NCI-H2107 (cell line): Measurements from ENCODE around the gene TAOK1.
A peak's percentile ranks its signal among the peaks of the same experiment; 100 is the strongest.
"Not testable (repeated sequence)": the region's sequence is repeated elsewhere in the genome, so short reads cannot be mapped to it uniquely, and the experiment has no call there.

Source experiments
- DNase-seq: peaks from one replicate; lab custom pipeline; 2025; lab: John Stamatoyannopoulos, UW

TAOK1 gene

DNA sequence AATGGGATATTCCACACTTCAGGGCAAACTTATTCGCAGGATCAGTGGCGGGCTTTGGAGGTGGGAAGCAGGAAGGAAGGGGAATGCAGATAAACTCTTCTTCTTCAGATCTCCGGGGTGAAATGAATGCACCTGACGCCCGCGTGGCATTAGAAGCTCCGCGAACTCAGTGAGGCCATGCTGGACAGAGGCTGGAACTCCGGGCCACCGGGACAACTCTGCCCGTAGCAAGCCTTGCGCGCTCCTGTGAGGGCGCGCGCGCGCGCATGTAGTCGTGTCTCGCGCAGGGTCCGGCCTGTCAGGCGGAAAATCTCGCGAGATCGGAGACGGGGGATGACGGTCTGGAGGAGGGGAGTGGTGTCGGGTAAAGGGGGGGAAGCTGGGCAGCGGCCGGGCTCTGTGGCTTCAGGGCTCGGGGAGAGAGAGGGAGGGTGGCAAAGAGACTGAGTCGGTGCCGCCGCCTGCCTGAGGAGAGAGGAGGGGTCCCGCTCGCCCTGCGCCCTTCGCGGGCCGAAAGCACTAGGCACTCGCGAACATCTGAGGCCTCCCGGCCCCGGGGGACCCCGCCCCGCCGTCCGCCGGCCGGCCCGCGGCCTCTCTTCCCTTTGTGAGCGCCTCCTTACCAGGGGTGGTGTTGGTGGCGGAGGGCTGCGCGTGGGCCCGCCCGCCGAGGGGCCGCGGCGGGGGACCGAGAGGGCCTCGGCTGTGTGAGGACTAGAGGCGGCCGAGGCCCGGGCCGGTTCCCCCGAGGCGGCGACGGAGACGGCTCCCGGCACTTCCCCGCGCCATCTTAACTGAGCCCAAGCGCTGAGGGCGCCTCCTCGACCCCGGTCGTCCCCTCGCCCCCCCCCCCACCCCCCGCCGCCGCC is at the start of gene TAOK1:
TSS of gene TAOK1 (plus strand) at position 382 of the 869 bp plus-strand sequence. CDS start 61,186 bp downstream, outside the sequence.
- peak; percentile 96 for DNase-seq

DNA sequence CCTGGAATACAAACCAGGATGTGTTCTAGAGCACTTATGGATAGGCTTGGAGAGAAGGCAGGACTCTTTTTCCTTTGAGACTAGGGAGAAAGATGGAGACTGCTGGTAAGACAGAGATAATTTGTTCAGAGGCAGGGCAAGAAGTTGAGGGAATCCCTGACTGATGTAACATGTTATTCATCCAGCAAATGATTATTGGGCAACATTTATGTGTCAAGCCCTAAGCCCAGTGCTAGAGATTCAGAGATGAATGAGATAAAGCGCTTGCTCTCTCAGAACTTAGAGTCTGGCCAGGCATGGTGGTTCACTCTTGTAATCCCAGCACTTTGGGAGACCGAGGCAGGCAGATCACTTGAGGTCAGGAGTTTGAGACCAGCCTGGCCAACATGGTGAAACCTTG is 48.4 kb upstream of the TAOK1 start:
- DNase-seq = no peak

DNA sequence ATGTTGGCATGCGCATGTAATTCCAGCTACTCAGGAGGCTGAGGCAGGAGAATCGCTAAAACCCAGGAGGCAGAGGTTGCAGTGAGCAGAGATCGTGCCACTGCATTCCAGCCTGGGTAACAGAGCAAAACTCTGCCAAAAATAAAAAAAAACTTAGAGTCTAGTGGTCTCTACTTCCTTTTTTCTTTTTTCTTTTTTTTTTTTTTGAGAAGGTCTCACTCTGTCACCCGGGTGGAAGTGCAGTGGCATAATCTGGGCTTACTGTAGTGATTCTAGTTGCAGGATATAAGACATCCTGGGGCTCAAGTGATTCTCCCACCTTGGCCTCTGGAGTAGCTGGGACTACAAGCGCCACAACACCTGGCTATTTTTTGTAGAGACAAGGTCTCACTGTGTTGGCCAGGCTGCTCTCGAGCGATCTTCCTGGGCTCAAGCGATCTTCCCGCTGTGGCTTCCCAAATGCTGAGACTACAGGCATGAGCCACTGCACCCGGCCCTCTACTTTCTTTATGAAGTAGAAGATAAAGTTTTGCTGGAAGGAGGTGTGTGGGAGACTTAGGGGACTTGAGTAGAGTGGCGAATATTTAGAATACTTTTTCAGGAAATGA is 47.9 kb upstream of the TAOK1 start:
- DNase-seq = no peak

DNA sequence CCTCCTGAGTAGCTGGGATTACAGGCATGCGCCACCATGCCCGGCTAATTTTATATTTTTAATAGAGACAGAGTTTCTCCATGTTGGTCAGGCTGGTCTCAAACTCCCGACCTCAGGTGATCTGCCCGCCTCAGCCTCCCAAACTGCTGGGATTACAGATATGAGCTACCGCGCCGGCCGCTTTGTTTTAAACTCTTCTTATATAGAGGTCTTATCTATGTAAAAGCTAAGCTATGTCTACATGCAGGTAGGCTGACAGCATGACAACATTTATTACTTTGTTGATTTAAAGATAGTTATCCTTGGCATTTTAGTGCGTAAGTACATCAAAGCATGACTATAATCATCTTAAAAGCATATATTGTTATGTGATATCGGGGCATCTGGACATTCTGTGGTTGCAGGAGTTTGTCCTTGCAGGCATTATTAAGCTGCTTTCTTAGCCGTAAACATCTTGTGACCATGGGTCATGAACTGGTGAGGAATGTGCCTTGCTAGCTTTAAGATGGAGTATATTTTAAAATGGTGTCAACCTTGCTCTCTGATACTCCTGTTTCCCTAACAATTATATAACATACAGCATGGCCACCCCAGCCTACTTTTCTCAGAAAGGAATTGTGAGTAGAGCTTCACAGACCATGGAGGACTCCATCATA is 45.8 kb upstream of the TAOK1 start:
- DNase-seq = no peak

DNA sequence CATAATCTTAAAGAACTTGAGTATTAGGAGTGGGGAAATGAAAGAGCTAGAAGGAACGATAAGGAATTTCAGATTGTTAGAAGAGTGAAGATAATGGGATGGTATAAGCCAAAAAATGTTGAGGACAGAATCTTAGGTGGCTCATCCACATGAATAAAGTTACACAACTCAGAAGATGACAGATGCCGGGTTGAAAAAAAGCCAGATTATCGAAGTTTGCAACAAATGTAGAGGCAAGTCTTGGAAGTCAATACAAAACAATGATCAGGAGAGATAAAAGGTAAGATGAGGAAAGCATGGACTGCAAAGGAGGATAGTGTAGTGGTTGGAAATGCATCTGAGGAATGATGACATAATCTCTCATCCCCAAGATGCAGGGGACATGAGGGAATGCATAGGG is 45.1 kb upstream of the TAOK1 start:
- no peak for DNase-seq

DNA sequence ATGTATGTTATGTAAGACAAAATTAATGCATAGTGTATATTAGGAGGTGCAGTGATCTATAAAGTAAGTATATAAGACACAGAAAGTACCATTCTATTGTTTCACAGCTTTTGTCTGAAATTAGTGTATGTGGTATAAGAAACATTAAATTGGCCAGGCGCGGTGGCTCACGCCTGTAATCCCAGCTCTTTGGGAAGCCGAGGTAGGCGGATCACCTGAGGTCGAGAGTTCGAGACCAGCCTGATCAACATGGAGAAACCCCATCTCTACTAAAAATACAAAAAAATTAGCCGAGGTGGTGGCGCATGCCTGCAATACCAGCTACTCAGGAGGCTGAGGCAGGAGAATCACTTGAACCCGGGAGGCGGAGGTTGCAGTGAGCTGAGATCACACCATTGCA is 44.7 kb upstream of the TAOK1 start:
- not testable (repeated sequence) for DNase-seq

DNA sequence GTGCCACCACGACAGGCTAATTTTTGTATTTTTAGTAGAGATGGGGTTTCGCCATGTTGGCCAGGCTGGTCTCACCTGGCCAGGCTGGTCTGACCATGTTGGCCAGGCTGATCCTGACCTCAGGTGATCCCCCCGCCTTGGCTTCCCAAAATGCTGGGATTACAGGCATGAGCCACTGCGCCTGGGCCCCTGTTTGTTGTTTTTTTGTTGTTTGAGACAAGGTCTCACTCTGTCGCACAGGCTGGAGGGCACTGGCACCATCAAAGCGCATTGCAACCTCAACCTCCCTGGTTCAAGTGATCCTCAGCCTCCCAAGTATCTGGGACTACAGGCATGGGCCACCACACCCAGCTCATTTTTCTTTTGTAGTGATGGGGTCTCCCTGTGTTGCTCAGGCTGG is 43.7 kb upstream of the TAOK1 start:
- no peak for DNase-seq

DNA sequence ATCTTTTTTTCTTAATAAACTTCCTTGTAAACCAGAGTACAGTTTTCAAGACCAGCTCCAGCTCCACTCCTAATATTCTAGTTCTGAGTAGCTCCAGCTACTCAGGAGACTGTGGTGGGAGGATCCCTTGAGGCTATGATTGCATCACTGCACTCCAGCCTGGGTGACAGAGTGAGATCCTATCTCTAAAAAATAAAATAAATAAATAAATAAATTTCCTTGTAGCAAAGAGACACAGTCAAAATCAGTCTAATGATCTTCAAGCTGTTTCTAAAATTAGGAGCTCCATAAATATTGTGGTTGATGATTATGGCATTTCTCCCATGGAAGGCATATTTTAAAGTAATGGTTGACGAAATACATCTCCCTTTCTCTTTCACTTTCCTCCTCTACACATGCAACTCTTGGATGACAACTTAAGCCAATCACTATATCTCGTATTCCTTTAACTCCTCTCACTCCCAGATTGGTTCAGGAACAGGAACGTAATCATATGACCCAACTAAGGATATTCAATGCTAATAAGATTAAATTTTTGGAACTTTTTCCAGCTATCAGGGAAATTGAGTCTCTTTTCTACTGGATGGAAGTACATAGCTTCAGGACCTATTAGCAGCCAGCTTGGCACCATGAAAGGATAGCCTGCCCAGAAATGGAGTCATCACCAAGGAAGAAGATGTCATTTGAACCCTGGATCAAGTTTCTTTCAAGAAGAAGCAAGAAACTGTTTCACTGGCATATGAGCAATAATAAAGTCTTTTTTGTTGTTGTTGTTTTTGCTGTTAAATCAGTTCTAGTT is 42.1 kb upstream of the TAOK1 start:
- DNase-seq = no peak

DNA sequence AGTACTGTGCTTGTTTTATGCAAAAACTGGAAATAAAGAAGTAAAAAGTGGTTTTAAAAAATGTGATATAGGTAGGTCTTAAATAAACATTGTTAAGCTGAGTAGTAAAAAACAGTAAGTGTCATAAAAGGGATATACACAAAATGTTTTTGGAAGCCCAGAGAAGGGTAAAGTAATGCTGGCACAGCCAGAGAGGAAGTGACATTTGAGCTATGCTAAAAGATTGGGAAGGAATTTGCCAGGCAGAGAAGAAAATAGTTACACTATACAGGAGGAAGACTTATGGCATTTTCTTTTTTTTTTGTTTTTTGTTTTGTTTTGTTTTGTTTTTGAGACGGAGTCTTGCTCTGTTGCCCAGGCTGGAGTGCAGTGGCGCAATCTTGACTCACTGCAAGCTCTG is 40.8 kb upstream of the TAOK1 start:
- DNase-seq = no peak

DNA sequence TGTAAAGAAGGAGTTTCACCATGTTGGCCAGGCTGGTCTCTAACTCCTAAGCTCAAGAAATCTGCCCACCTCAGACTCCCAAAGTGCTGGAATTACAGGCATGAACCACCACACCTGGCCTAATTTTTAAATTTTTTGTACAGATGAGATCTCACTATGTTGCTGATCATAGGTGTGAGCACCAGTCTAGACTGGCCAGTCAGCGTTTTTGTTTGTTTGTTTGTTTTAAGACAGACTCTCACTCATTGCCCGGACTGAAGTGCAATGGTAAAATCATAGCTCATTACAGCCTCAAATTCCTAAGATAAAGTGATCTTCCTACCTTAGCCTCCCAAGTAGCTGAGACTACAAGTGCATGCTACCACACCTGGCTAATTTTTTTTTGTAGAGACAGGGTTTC is 38.0 kb upstream of the TAOK1 start:
- no peak for DNase-seq

DNA sequence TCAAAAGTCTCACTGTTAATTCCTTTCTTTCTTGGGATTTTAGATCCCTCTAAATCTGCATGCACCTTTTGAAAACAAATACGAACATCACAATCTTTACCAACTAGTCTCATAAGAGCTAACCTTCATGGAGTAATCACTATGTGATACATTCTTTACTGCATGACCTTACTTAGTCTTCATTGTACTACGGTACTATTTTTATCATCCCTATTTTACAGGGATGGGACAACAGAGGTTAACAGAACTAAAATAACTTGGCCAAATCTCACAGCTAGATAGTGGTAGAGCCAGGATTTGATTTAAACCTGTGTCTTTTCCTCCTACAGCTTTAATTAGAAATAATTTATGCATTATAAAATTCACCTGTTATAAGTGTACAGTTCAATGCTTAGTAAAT is 32.9 kb upstream of the TAOK1 start:
- DNase-seq = no peak

DNA sequence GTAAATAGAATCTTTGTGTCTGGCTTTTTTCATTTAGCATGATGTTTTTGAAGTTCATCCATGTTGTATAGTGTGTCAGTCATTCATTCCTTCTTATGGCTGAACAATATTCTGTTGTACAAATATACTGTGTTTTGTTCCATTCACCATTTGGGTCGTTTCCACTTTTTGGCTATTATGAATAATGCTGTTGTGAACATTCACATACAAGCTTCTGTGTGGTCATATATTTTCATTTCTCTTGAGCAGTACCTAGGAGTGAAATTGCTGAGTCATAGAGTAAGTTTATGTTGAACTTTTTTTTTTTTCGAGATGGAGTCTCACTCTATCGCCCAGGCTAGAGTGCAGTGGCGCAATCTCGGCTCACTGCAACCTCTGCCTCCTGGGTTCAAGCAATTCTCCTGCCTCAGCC is 32.3 kb upstream of the TAOK1 start:
- DNase-seq = no peak

DNA sequence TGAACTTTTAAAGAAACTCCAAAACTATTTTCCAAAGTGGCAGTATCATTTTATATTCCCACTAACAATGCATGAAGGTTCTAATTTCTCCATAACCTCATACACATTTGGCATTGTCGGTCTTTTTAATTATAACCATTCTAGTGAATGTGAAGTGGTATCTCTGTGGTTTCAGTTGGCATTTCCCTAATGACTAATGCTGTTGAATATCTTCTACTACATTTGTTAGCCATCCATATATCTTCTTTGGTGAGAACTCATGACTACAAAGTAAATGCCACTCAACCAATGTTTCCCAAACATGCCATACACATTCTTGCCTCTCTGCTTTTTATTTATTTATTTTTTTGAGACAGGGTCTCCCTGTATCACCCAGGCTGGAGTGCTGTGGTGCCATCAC is 31.7 kb upstream of the TAOK1 start:
- no peak for DNase-seq

DNA sequence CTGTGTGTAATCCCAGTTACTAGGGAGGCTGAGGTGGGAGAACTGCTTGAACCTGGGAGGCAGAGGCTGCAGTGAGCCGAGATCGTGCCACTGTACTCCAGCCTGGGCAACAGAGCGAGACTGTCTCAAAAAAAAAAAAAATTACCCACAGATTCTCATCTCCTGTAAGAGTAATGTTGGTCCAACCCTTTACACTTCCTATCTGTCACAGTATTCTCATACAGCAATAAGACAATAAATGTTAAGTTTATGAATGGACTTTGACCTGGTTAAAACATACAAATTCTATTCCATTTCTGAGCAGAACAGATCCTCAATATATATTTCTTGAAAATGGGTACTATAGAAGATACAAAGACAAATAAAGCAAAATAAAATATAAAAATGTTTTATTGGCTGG is 30.4 kb upstream of the TAOK1 start:
- no peak for DNase-seq

DNA sequence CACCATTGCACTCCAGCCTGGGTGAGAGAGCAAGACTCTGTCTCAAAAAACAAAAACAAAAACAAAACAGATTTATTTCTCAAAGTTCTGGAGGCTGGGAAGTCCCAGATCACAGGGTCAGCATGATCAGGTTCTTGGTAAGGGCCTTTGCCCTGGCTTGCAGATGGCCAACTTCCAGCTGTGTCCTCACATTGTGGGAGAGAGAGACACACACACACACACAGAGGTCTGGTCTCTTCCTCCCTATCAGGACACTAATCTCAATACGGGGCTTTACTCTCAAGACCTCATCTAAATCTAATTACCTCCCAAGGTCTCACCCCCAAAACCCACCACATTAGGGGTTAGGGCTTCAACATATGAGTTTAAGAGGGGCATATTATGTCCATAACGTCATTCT is 26.4 kb upstream of the TAOK1 start:
- no peak for DNase-seq

DNA sequence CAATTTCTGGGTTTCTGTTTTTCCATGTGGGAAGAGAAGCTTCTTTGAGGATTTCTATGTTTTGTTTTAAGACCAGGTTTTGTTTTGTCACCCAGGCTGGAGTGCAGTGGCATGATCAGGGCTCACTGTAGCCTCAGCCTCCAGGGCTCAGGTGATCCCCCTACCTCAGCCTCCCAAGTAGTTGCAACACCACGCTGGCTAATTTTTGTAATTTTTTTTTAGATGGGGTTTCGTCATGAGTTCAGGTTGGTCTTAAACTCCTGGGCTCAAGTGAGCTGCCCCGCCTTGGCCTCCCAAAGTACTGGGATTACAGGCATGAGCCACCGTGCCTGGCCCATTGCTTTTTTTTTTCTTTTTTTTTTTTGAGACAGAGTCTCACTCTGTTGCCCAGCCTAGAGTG is 25.5 kb upstream of the TAOK1 start:
- DNase-seq = no peak

DNA sequence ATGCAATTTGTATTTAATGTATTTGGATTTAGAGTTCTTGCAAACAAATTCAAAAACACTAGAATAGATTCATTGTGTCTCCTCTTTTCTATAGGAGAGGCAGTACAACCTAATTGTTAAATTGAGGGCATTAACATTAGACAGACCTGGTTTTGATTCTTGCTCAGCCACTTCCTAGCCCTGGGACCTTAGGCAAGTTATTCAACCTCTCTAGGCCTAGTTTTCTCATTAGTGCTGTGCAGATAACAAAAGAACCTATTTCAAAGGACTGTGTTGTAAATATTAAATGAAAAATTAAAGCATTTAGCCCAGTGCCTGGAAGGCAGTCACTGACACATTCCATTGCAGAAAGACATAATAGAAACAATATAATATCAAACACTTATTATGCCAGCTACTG is 22.0 kb upstream of the TAOK1 start:
- no peak for DNase-seq

DNA sequence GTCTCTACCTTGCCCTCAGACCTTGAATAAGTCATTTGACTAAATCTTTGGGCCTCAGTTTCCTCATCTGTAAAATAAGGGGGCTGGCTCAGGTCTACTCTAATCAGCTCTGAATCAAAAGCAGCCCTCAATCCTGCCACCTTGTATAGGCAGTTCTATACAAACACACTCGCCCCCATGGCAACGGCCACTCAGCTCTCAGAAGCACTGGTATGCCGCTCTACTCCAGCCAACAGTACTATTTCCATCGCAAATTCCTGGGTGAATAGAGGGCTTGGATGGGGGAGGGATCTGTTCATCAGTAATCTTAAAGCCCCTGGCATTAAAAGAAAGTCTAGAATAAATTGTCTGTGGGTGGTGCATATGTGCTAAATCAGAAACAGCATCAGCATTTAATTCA is 21.2 kb upstream of the TAOK1 start:
- no peak for DNase-seq

DNA sequence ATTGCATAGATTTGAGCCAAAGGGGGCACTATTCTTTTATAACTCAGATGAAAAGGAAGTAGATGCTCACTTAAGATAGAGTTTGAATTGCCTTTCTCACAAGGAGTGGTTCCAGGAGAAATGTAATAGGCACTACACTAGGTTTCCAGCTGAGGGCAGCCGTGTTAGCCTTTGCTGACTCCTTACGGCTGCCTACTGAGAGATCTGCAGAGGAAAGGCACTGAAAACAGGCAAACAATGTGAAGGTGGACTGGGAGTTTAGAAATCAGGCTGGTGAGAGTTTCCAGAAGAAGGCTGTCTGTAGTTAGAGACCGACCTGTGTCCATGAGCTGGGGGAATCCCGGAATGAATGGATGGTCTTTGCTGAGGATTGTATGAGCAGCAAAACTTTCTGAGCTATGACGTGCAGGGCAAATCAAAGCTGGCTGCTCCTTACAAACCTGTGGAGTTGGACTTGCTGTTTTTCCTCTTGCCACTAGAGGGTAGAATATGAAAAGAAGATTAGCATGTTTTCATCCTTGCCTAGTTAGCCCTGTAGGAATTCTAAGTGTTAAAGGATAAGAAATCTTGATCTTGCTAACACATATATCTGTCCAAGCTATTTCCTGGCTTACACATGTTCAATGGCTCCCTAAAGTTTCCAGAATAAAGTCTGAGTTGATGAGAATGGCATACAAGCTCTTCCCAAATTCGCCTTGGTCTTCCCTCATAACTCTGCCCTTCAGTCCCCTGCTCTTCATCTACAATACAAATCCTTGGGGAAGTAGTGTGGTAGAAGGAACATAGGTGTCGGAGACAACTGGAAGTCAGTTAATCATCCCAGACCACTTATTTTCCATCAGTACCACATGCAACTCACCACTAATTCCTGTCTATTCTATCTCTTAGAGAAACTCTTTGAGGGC is 20.1 kb upstream of the TAOK1 start:
- peak; percentile 70 for DNase-seq

DNA sequence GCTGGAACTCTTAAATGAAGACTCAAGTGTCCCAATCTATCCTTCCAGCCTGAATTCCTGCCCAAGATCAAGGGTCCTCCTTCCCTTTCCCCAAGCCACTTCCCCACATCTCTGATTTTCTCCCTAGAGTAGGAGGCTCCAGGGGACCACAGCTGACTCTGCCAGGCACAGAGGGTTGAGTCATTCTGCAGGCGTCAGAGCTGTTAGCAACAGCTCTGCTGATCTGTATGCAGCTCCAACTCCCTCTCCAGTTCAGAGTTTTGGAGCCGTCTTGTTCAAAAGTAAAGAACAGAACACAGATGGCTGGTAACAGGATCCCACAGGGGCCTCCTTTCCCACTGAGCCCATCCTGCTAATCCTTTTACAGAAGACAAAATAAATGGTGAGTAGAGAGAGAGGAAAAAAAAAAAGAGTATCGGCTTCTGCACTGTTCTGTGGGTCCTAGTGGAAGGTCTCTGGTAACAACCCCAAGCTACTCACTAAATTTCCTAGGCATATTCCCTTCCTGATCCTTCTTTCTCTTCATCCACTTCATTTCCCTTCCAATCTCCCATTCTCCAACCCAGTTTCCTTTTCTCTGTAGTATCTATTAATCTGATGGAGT is 13.4 kb upstream of the TAOK1 start:
- no peak for DNase-seq

DNA sequence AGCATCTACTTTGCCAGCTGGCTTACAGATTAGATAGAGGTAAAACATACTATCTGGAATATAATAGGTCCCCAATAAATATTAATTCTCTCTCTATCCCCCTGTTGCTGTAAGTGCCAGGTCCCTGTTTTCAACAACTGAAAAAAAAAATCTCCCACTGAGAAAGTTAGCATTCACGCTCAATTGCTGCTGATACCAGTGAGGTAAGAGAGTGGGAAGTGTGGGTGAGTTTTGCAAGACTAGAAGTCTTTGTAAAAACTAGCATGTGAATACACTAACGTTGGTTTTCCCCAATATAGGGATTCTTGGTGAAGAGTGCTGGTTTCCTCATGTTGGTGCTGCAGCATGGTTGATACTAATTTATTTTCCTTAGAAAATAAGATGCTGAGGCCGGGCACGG is 11.7 kb upstream of the TAOK1 start:
- DNase-seq = no peak
